ENCODE data around the gene C19orf47. TPM values are rescaled to one million over a fixed set of nuclear protein-coding genes. Genes with fewer than 3 reads are reported as not detected.

The C19orf47 gene
- total RNA-seq, 2 donors from 2014 or later = 20.7 to 24.8 TPM

GRCh38 chr19:40314656-40315055 lies 33.5 kb downstream of the C19orf47 start:
- Mint-ChIP-seq H3K27me3 (ENCODE audit: low read depth) (no peaks in the 10 kb centered on the region), H3K36me3 (ENCODE audit: insufficient read depth in 2 of 2) (peaks cover 2 to 4% of the 10 kb centered on the region in 2 donors), H3K4me3 (no peak overlapping the region), H3K27ac (no peak overlapping the region), H3K4me1 (ENCODE audit: low read depth) (no peaks in the 10 kb centered on the region), H3K9me3 (no peaks in the 10 kb centered on the region)
- ATAC-seq (replicated peaks in 1 of 2) = no peak
- DNase-seq = no peak

DNA sequence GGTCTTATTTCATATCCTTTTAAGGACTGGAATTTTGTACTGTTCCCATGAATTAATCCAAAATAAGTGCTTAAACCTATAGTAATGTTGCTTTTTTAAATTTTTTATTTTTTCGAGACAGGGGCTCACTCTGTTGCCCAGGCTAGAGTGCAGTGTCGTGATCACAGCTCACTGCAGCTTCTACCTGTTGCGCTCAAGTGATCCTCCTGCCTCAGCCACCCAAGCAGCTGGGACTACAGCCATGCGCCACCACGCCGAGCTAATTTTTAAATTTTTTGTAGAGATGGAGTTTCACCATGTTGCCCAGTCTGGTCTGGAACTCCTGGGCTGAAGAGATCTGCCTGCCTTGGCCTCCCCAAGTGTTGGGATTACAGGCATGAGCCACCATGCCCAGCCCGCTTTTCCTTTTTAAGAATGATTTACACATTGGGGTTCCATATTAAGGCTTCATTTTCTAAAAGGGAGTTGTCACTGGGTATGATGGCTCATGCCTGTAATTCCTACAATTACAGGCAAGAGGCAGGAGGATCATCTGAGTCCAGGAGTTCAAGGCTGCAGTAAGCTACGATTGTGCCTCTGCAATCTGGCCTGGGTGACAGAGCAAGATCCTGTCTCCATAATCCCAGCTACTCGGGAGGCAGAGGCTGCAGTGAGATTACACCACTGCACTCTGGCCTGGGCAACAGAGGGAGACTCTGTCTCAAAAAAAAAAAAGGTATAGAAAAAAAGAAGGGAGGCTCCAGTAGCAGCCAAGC lies 34.8 kb downstream of the C19orf47 start:
- DNase-seq (no peak), ATAC-seq (replicated peaks in 1 of 2) (no peak)
- Mint-ChIP-seq H3K27me3 (ENCODE audit: low read depth) (no peaks in the 10 kb centered on the region), H3K4me1 (ENCODE audit: low read depth) (no peaks in the 10 kb centered on the region), H3K9me3 (no peaks in the 10 kb centered on the region), H3K4me3 (no peak overlapping the region), H3K27ac (no peak overlapping the region), H3K36me3 (ENCODE audit: insufficient read depth in 2 of 2) (peaks cover 0 to 4% of the 10 kb centered on the region in 2 donors)

GRCh38 chr19:40312533-40312932 lies 35.7 kb downstream of the C19orf47 start:
- ATAC-seq (replicated peaks in 1 of 2) (no peak), DNase-seq (no peak)
- Mint-ChIP-seq H3K4me1 (ENCODE audit: low read depth) (no peaks in the 10 kb centered on the region), H3K9me3 (no peaks in the 10 kb centered on the region), H3K27me3 (ENCODE audit: low read depth) (no peaks in the 10 kb centered on the region), H3K4me3 (no peak overlapping the region), H3K27ac (no peak overlapping the region), H3K36me3 (ENCODE audit: insufficient read depth in 2 of 2) (peaks cover 0 to 2% of the 10 kb centered on the region in 2 donors)

DNA sequence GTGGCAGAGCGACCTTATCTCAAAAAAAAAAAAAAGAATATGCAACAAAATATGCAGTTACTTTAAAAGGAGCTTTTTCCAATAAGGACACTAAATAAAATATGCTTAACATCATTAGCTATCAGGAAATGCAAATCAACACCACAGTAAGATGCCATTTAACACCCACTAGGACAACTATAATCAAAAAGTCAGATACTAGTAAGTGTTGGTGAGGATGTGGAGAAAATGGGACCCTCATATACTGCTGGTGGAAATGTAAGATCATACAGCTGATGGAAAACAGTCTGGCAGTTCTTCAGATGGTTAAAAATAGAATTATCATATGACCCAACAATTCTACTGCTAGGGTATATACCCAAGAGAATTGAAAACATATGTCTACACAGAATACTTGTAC lies 38.5 kb downstream of the C19orf47 start:
- Mint-ChIP-seq H3K9me3 (no peaks in the 10 kb centered on the region), H3K27me3 (ENCODE audit: low read depth) (no peaks in the 10 kb centered on the region), H3K27ac (no peak overlapping the region), H3K4me3 (no peak overlapping the region), H3K4me1 (ENCODE audit: low read depth) (no peaks in the 10 kb centered on the region), H3K36me3 (ENCODE audit: insufficient read depth in 2 of 2) (no peaks in the 10 kb centered on the region)
- no peak for ATAC-seq (replicated peaks in 1 of 2)
- DNase-seq = no peak

GRCh38 chr19:40305403-40305802 lies 42.8 kb downstream of the C19orf47 start:
- H3K4me3 Mint-ChIP-seq = no peak overlapping the region
- ATAC-seq (replicated peaks in 1 of 2) (peak; percentile 60 to 67), DNase-seq (peak; percentile 73 to 78)
- no peaks in the 10 kb centered on the region for H3K36me3 Mint-ChIP-seq (ENCODE audit: insufficient read depth in 2 of 2)
- no peaks in the 10 kb centered on the region for H3K4me1 Mint-ChIP-seq (ENCODE audit: low read depth)
- no peak overlapping the region for H3K27ac Mint-ChIP-seq
- H3K27me3 Mint-ChIP-seq (ENCODE audit: low read depth) = no peaks in the 10 kb centered on the region
- no peaks in the 10 kb centered on the region for H3K9me3 Mint-ChIP-seq

DNA sequence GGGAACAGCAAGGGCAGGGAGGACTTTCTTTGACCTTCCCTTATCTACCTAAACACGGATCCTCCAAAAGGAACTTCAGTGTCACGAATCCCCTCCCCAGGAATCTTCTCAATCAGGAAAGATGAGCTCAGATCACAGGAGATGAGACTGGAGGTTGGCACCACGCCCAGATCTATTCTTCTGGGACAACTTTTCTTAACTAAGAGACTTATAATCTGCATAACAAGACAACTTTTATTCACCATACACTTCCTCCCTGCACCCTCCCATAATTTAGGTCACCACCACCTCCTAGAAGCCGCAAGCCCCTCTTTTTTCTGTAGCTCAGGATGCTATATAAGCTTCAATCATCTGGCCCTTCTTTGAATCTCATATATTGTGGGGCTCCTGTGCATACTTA lies 43.9 kb downstream of the C19orf47 start:
- Mint-ChIP-seq H3K27ac (no peak overlapping the region), H3K27me3 (ENCODE audit: low read depth) (no peaks in the 10 kb centered on the region), H3K4me3 (no peak overlapping the region), H3K4me1 (ENCODE audit: low read depth) (no peaks in the 10 kb centered on the region), H3K9me3 (no peaks in the 10 kb centered on the region), H3K36me3 (ENCODE audit: insufficient read depth in 2 of 2) (no peaks in the 10 kb centered on the region)
- ATAC-seq (replicated peaks in 1 of 2) = no peak
- no peak for DNase-seq

GRCh38 chr19:40303765-40304164 lies 44.4 kb downstream of the C19orf47 start:
- Mint-ChIP-seq H3K27me3 (ENCODE audit: low read depth) (no peaks in the 10 kb centered on the region), H3K27ac (no peak overlapping the region), H3K4me3 (no peak overlapping the region), H3K9me3 (no peaks in the 10 kb centered on the region), H3K4me1 (ENCODE audit: low read depth) (no peaks in the 10 kb centered on the region), H3K36me3 (ENCODE audit: insufficient read depth in 2 of 2) (no peaks in the 10 kb centered on the region)
- ATAC-seq (replicated peaks in 1 of 2) (no peak), DNase-seq (no peak)

- DNase-seq (no peak), ATAC-seq (replicated peaks in 1 of 2) (no peak)
- no peaks in the 10 kb centered on the region for H3K36me3 Mint-ChIP-seq (ENCODE audit: insufficient read depth in 2 of 2)
- no peak overlapping the region for H3K27ac Mint-ChIP-seq
- no peaks in the 10 kb centered on the region for H3K27me3 Mint-ChIP-seq (ENCODE audit: low read depth)
- no peaks in the 10 kb centered on the region for H3K9me3 Mint-ChIP-seq
- H3K4me3 Mint-ChIP-seq = no peak overlapping the region
- no peaks in the 10 kb centered on the region for H3K4me1 Mint-ChIP-seq (ENCODE audit: low read depth)
These were observed 45.8 kb downstream of the C19orf47 start for GRCh38 chr19:40302224-40303011.

DNA sequence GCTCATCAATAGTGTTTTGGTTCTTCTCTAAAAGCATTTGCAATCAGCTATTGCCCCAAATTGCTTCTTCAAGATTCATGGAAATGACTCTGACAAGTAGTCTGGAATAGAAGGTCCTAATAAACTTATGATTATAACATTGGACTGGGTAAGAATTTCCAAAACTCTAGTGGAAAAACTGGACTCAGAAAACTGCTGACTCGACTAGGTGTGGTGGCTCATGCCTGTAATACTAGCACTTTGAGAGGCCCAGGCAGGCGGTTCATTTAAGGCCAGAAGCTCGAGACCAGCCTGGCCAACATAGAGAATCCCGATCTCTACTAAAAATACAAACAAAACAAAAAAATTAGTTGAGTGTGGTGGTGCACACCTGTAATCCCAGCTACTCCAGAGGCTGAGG lies 47.5 kb downstream of the C19orf47 start:
- ATAC-seq (replicated peaks in 1 of 2) = no peak
- no peak overlapping the region for H3K4me3 Mint-ChIP-seq
- H3K4me1 Mint-ChIP-seq (ENCODE audit: low read depth) = no peaks in the 10 kb centered on the region
- H3K27ac Mint-ChIP-seq = no peak overlapping the region
- H3K36me3 Mint-ChIP-seq (ENCODE audit: insufficient read depth in 2 of 2) = no peaks in the 10 kb centered on the region
- DNase-seq = no peak
- no peaks in the 10 kb centered on the region for H3K9me3 Mint-ChIP-seq
- H3K27me3 Mint-ChIP-seq (ENCODE audit: low read depth) = no peaks in the 10 kb centered on the region

- no peaks in the 10 kb centered on the region for H3K9me3 Mint-ChIP-seq
- DNase-seq = no peak
- no peak overlapping the region for H3K4me3 Mint-ChIP-seq
- no peaks in the 10 kb centered on the region for H3K4me1 Mint-ChIP-seq (ENCODE audit: low read depth)
- H3K27ac Mint-ChIP-seq = no peak overlapping the region
- no peaks in the 10 kb centered on the region for H3K36me3 Mint-ChIP-seq (ENCODE audit: insufficient read depth in 2 of 2)
- no peak for ATAC-seq (replicated peaks in 1 of 2)
- no peaks in the 10 kb centered on the region for H3K27me3 Mint-ChIP-seq (ENCODE audit: low read depth)
These were observed 50.2 kb downstream of the C19orf47 start for GRCh38 chr19:40298026-40298425.

DNA sequence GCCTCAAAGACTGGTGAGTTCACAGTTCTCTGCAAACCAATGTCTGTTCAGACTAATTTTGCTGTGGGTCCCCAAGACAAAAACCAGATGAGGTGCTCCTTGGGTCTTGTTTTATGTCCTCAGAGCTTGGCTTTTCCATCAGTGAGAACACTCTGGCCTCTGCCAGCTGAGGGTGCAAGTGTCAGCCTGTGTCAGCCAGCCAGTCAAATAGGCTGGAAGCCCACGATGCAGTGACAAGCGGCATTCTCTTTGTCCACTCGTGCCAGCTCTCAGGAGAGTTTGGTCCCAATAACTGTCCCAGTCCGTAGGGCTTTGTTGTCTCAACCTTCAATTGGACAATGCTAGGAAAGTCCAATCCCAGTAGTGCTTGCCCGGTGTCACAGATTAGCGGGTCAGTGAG lies 53.6 kb downstream of the C19orf47 start:
- H3K9me3 Mint-ChIP-seq = no peaks in the 10 kb centered on the region
- H3K36me3 Mint-ChIP-seq (ENCODE audit: insufficient read depth in 2 of 2) = no peaks in the 10 kb centered on the region
- H3K4me3 Mint-ChIP-seq = no peak overlapping the region
- H3K4me1 Mint-ChIP-seq (ENCODE audit: low read depth) = no peaks in the 10 kb centered on the region
- DNase-seq = no peak
- ATAC-seq (replicated peaks in 1 of 2) = no peak
- no peaks in the 10 kb centered on the region for H3K27me3 Mint-ChIP-seq (ENCODE audit: low read depth)
- H3K27ac Mint-ChIP-seq = no peak overlapping the region

DNA sequence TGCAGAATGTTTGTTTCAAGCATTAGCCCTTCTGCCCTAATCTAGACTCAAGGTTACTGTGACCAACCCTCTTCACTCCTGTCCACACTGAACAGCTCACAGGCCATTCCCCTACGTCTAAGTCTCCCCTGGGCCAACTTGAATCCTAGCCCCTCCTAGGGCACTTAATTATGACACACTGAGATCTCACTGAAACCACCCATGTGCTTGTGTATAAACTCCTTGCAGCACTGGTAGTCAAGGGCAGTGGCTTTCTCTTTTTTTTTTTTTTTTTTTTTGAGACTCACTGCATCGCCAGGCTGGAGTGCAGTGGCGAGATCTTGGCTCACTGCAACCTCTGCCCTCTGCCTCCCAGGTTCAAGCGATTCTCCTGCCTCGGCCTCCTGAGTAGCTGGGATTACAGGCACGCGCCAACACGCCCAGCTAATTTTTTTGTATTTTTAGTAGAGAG lies 61.2 kb downstream of the C19orf47 start:
- DNase-seq = no peak
- Mint-ChIP-seq H3K27ac (peak overlapping the region; percentile 8), H3K4me3 (peak overlapping the region; percentile 24 to 98), H3K4me1 (ENCODE audit: low read depth) (peaks cover 35% of the 10 kb centered on the region), H3K27me3 (ENCODE audit: low read depth) (no peaks in the 10 kb centered on the region), H3K36me3 (ENCODE audit: insufficient read depth in 2 of 2) (peaks cover 3% of the 10 kb centered on the region in 2 donors), H3K9me3 (no peaks in the 10 kb centered on the region)
- no peak for ATAC-seq (replicated peaks in 1 of 2)

GRCh38 chr19:40286235-40286970 lies 61.8 kb downstream of the C19orf47 start:
- H3K27ac Mint-ChIP-seq = peak overlapping the region; percentile 94
- H3K9me3 Mint-ChIP-seq = no peaks in the 10 kb centered on the region
- no peak for ATAC-seq (replicated peaks in 1 of 2)
- H3K27me3 Mint-ChIP-seq (ENCODE audit: low read depth) = no peaks in the 10 kb centered on the region
- H3K4me1 Mint-ChIP-seq (ENCODE audit: low read depth) = peaks cover 35% of the 10 kb centered on the region
- H3K36me3 Mint-ChIP-seq (ENCODE audit: insufficient read depth in 2 of 2) = peaks cover 3% of the 10 kb centered on the region in 2 donors
- H3K4me3 Mint-ChIP-seq = peak overlapping the region; percentile 85 to 98
- DNase-seq = no peak
